Nephron progenitor cell (in vitro differentiated cells): ENCODE measurements around the gene RECQL5.

Source experiments
- DNase-seq: peaks from one replicate; pipeline ENCODE4 v3.0.0; 2021
- H3K27ac Mint-ChIP-seq: 2 replicates; pipeline ENCODE4 v1.8.0; 2021; ENCODE audit warnings: mild to moderate bottlenecking, moderate library complexity, mixed read lengths
- H3K27me3 Mint-ChIP-seq: 2 replicates; pipeline ENCODE4 v1.8.0; 2021; ENCODE audit warnings: mild to moderate bottlenecking, low read depth, mixed read lengths; ENCODE audit not compliant: poor library complexity
- H3K36me3 Mint-ChIP-seq: 2 replicates; pipeline ENCODE4 v1.8.0; 2021; ENCODE audit warnings: low read depth, mixed read lengths
- H3K4me1 Mint-ChIP-seq: 2 replicates; pipeline ENCODE4 v1.8.0; 2021; ENCODE audit warnings: mixed read lengths
- H3K4me3 Mint-ChIP-seq: 2 replicates; pipeline ENCODE4 v1.8.0; 2021; ENCODE audit warnings: mild to moderate bottlenecking, moderate library complexity, mixed read lengths
- H3K9me3 Mint-ChIP-seq: 2 replicates; pipeline ENCODE4 v1.8.0; 2021; ENCODE audit warnings: mild to moderate bottlenecking, moderate library complexity, mixed read lengths
- CTCF ChIP-seq: fragments of 200-600 bp; sonication (generic); IDR thresholded peaks from 2 replicates; pipeline ENCODE4 v1.5.0; 2021; ENCODE audit warnings: antibody characterized with exemption

Gene RECQL5

GRCh38 chr17:75703591-75703990 is 36.6 kb upstream of the RECQL5 start:
- H3K27ac Mint-ChIP-seq = peak overlapping the region; percentile 86
- no peaks in the 10 kb centered on the region for H3K9me3 Mint-ChIP-seq
- no peak overlapping the region for H3K4me3 Mint-ChIP-seq
- H3K36me3 Mint-ChIP-seq = peaks cover 50% of the 10 kb centered on the region
- no peak for DNase-seq
- H3K4me1 Mint-ChIP-seq = no peaks in the 10 kb centered on the region
- H3K27me3 Mint-ChIP-seq = no peaks in the 10 kb centered on the region
- TF ChIP-seq CTCF = no peak

GRCh38 chr17:75703191-75703590 is 36.2 kb upstream of the RECQL5 start:
- H3K4me1 Mint-ChIP-seq = no peaks in the 10 kb centered on the region
- no peak overlapping the region for H3K27ac Mint-ChIP-seq
- H3K9me3 Mint-ChIP-seq = no peaks in the 10 kb centered on the region
- peaks cover 48% of the 10 kb centered on the region for H3K36me3 Mint-ChIP-seq
- no peak for TF ChIP-seq CTCF
- no peaks in the 10 kb centered on the region for H3K27me3 Mint-ChIP-seq
- H3K4me3 Mint-ChIP-seq = no peak overlapping the region
- DNase-seq = no peak

- peaks cover 49% of the 10 kb centered on the region for H3K36me3 Mint-ChIP-seq
- H3K27ac Mint-ChIP-seq = peak overlapping the region; percentile 31
- no peaks in the 10 kb centered on the region for H3K9me3 Mint-ChIP-seq
- DNase-seq = no peak
- no peaks in the 10 kb centered on the region for H3K27me3 Mint-ChIP-seq
- no peak overlapping the region for H3K4me3 Mint-ChIP-seq
- no peak for TF ChIP-seq CTCF
- H3K4me1 Mint-ChIP-seq = no peaks in the 10 kb centered on the region
Measured at GRCh38 chr17:75701288-75701687, 34.3 kb upstream of the RECQL5 start.

GRCh38 chr17:75698659-75699058 is 31.7 kb upstream of the RECQL5 start:
- H3K27me3 Mint-ChIP-seq = no peaks in the 10 kb centered on the region
- peaks cover 52% of the 10 kb centered on the region for H3K36me3 Mint-ChIP-seq
- no peak for DNase-seq
- no peaks in the 10 kb centered on the region for H3K9me3 Mint-ChIP-seq
- no peak overlapping the region for H3K4me3 Mint-ChIP-seq
- no peak overlapping the region for H3K27ac Mint-ChIP-seq
- no peaks in the 10 kb centered on the region for H3K4me1 Mint-ChIP-seq
- TF ChIP-seq CTCF = no peak

- peaks cover 47% of the 10 kb centered on the region for H3K36me3 Mint-ChIP-seq
- TF ChIP-seq CTCF = no peak
- H3K27ac Mint-ChIP-seq = peak overlapping the region; percentile 8
- no peaks in the 10 kb centered on the region for H3K27me3 Mint-ChIP-seq
- no peaks in the 10 kb centered on the region for H3K4me1 Mint-ChIP-seq
- DNase-seq = no peak
- no peaks in the 10 kb centered on the region for H3K9me3 Mint-ChIP-seq
- H3K4me3 Mint-ChIP-seq = no peak overlapping the region
Measured at GRCh38 chr17:75697651-75698291, 30.8 kb upstream of the RECQL5 start.

- TF ChIP-seq CTCF = no peak
- no peaks in the 10 kb centered on the region for H3K9me3 Mint-ChIP-seq
- H3K4me3 Mint-ChIP-seq = no peak overlapping the region
- peaks cover 39% of the 10 kb centered on the region for H3K36me3 Mint-ChIP-seq
- no peak overlapping the region for H3K27ac Mint-ChIP-seq
- H3K4me1 Mint-ChIP-seq = peaks cover 13% of the 10 kb centered on the region
- DNase-seq = no peak
- no peaks in the 10 kb centered on the region for H3K27me3 Mint-ChIP-seq
Measured at GRCh38 chr17:75695830-75696271, 28.9 kb upstream of the RECQL5 start.
